NOMO-1 treated with DMSO at 0.1 percent for 48 hours (cell line): ENCODE measurements around the gene PLEKHG4B.
"Not testable (repeated sequence)": the region's sequence is repeated elsewhere in the genome, so short reads cannot be mapped to it uniquely, and the experiment has no call there.

Experiments used
- DNase-seq: peaks from one replicate; lab custom pipeline; 2025; ENCODE audit not compliant: unreplicated experiment; lab: John Stamatoyannopoulos, UW

Gene PLEKHG4B, protein sequence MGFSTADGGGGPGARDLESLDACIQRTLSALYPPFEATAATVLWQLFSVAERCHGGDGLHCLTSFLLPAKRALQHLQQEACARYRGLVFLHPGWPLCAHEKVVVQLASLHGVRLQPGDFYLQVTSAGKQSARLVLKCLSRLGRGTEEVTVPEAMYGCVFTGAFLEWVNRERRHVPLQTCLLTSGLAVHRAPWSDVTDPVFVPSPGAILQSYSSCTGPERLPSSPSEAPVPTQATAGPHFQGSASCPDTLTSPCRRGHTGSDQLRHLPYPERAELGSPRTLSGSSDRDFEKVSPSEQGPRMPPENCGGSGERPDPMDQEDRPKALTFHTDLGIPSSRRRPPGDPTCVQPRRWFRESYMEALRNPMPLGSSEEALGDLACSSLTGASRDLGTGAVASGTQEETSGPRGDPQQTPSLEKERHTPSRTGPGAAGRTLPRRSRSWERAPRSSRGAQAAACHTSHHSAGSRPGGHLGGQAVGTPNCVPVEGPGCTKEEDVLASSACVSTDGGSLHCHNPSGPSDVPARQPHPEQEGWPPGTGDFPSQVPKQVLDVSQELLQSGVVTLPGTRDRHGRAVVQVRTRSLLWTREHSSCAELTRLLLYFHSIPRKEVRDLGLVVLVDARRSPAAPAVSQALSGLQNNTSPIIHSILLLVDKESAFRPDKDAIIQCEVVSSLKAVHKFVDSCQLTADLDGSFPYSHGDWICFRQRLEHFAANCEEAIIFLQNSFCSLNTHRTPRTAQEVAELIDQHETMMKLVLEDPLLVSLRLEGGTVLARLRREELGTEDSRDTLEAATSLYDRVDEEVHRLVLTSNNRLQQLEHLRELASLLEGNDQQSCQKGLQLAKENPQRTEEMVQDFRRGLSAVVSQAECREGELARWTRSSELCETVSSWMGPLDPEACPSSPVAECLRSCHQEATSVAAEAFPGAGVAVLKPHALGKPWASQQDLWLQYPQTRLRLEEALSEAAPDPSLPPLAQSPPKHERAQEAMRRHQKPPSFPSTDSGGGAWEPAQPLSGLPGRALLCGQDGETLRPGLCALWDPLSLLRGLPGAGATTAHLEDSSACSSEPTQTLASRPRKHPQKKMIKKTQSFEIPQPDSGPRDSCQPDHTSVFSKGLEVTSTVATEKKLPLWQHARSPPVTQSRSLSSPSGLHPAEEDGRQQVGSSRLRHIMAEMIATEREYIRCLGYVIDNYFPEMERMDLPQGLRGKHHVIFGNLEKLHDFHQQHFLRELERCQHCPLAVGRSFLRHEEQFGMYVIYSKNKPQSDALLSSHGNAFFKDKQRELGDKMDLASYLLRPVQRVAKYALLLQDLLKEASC (N-terminal part only)

DNA sequence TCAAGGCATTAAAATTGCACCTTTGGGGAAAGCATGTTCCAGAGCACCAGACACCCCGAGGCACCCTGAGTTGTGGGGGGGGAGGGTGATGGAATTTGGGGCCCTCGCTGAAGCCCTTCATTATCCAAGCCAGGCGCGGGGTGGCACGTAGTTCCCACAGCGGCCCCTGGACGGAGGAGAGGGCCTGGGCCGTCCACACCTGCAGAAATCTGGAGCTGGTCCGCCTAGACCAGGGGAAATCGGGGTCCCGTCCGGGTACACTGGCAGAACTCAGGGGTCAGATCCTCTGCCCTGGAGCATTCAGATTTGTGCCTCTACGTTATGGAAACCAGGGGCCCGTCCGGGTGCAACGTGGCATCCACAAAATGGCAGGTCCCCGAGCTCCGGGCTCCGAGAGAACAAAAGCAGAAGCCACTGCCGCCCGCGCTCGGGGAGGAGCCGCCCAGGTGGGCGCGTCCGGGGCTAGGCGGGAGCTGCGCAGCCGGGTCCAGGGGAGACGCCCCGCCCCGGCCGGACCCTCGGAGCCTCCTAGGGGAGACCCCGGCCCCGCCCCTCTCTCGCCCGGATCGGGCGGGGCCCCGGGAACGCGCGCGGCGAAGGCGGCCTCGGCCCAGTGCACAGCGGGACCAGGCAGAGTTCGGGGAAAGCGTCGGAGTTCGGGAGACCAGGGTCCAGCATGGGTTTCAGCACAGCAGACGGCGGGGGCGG lies at the start of gene PLEKHG4B:
Gene PLEKHG4B (plus strand): TSS at position 613 of the 708 bp plus-strand sequence. CDS start 64 bp downstream, at position 677.
- DNase-seq, result no peak

DNA sequence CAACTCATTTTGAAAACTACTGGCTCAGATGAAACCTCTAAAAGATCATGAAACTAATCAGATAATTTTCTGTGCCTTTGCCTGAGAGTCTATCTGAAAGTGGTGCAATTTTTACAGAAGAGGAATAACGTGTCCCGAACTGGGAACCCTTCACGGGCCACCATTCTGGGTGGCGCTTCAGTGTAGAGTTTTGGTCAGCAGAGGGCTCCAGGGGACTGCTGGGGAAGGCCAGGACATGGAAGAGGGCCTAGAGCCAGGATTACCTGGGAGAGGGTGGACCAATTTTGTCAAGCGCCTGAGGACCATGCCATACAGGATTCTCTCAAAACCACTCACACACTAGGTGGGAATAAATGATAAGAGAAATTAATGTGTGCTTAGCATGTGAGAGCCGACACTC lies 49.7 kb upstream of the PLEKHG4B start:
- DNase-seq, result no peak

DNA sequence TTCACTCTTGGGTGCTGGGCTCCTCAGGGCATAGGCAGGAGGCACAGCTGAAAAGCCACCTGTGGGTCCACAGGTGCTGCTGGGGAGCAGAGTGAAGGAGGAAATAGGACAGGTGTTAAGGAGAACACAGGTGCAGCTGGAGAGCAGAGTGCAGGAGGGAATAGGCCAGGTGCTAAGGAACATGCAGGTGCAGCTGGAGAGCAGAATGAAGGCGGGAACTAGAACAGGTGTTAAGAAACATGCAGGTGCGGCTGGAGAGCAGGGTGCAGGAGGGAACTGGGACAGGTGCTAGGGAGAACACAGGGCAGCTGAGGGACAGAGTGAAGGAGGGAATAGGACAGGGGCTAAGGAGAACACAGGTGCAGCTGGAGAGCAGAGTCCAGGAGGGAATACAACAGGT lies 43.8 kb upstream of the PLEKHG4B start:
- no peak for DNase-seq

DNA sequence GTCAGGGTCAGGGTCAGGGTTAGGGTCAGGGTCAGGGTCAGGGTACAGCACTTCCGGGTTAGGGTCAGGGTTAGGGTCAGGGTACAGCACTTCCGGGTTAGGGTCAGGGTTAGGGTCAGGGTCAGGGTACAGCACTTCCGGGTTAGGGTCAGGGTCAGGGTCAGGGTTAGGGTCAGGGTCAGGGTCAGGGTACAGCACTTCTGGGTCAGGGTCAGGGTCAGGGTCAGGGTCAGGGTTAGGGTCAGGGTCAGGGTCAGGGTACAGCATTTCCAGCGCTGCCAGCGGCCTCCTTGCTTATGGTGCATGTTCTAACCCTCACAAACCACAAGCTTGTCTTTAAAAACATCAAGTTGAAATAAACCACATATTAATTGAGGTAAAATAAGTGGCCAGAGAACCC lies 42.4 kb upstream of the PLEKHG4B start:
- not testable (repeated sequence) for DNase-seq

DNA sequence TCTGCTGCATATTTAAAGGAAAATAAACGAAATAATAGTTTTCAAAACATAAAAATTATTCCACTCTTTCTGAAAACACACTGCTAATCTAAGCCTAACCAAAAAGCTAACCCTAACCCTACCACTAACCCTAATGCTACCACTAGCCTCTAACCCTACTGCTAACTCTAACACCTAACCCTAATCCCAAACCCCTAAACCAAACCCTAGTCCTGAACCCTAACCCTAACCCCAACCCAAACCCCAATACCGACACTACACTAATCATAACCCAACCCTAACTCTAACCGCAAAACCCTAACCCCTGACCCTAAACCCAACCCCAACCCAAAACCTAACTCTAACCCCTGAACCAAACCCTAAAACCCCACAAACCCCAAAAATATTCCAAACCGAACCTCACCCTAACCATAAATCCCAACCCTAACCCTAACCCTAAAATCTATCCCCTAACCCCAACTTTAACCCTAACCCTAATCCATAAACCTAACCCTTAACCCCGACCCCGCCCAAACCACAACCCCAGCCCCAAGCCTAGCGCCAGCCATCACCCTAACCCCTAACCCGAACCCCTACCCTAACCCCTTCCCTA lies 41.9 kb upstream of the PLEKHG4B start:
- DNase-seq, result no peak

DNA sequence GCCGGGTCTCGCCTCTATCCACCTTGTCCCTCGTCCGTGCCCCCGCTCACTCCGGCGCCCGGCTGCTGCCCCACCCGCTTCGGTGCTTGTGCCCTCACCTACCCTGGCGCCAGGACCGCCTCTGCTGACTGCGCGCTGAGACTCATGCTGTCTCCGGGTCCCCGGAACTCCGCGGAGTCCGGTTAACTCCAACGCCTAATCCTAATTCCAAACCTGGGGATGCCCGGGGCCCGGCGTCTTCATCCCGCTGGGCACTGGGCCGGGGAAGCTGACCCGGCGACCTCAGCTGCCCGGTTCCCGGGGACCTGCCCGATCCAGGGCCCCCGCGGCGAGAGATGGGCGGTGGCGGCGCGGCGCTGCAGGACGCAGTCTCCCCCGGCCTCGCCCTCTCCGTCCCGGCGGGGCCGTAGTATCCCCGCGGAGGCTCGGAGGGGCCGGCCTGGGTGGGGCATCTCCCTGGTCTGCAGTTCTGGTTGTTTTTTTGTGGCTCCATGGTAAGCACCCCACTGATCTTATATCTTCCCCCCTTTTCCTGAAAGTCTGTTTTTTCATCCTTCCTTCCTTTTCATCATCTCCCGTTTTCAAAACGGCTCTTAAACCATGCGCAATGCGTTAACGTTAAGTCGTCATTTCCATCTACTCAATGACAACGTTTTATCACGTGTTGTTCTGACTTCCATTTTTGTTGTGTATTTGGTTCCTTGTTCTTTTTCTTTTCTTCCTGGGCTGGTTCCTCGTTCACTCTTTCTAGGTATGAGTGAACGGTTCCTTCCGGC lies 41.1 kb upstream of the PLEKHG4B start:
- DNase-seq, result no peak

DNA sequence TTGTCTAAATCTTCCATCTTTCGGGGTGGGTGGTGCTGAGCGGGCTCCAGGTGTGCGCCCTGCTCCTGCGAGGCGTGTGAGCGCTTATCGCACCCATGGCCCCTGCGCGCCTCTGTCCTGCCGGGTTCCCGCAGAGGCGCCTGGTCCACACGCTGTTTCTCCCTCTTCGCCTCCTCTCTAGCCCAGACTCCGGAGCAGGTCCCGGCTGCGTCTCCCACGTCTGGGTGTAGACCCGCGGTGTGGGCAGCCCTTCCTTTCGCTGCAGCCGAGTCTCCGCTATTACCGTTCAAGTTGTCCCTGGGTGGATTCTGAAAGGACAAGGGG lies 40.5 kb upstream of the PLEKHG4B start:
- DNase-seq, result no peak

DNA sequence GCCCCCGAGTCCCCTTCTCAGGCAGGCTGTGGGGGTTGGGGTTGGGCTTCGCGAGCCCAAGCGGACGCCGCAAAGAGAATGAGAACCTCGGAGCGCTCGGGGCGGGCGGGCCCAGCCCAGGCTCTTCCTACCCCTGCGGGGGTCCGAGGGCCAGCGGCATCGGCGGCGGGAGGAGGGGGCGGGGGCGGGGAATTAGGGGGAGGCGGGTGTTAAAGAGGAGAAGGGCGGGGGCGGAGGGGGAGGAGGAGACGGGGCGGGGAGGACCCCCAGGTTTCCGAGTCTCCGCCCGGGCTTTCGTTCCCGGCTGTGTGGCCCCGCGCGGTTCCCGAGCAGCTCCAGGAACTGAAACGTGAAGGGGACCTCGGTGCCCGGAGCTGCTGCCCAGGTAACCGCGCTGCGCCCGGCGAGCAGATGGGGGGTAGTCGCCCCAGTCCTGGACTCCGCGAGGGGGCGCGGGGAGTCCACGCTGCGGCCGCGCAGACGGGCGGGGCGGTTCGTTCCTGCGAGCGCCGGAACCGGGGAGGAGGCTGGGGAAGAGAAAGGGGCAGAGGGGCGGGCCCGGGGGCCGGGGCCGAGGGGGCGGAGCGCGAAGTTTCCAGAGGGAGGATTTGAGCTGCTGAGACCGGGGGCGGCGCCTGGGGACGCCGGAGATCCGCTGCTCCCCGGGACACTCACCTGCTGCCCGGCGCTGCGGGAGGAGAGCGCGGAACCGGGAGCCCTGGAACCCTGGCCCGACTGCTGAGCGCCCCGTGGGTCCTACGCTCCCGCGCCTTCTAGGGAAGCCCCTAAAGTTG lies 38.4 kb upstream of the PLEKHG4B start:
- no peak for DNase-seq

DNA sequence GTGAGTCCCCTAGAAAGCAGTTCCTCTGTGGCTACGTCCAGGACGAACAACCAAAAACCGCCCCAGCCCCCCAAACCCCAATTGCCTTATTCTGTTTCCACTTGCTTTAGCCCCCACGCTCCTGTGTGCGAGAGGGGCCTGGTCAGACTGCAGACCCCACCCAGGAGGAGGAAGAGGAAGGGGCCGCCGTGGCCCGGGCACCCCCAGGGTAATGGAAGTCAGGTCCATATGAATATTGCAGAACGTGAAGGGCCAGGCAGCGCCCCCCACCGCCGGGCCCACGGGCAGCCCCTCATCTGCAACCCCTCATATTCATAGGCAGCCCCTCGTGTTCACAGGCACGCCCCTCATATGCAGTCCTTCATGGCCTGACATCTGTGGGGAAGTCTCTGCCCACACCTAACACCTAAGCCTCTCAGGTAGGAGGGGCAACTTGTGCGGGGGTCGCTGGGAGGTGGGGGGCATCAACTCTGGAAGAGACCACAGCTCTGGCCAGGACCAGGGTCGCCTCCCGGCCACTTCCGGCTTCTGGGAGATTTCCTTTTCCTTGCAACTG lies 37.7 kb upstream of the PLEKHG4B start:
- no peak for DNase-seq

DNA sequence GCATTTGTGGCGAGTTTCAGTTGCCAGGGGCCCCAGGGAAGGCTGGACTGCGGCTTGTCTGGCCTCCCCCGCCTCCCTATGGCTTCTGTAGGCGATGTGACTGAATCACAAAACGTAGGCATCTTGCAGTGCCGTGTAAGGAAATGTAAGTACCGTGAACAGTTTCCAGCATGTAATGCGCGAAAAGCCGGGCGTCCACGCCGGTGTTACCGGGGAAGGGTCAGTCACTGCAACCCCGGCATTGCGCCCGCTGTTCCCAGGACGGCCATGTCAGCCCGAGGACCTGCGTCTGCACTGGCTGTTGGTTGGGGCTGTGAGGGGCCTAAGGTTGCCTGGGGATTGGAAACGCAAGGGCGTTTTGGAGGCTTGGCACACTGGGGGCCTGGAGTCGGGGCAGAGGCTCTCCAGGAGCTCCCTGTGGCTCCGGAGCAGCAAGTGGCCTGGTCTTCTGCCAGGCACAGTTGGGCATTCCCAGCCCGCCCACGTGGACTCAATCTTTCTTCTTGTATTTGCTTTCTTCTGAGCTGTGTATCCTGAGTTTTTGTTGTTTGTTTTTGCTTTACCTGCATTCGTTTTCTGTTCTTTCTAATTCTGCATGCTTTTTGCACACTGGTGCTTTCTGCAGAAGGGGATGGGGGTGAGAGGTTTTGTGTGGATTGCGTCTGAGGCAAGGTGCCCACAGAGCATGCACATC lies 36.9 kb upstream of the PLEKHG4B start:
- DNase-seq, result no peak

DNA sequence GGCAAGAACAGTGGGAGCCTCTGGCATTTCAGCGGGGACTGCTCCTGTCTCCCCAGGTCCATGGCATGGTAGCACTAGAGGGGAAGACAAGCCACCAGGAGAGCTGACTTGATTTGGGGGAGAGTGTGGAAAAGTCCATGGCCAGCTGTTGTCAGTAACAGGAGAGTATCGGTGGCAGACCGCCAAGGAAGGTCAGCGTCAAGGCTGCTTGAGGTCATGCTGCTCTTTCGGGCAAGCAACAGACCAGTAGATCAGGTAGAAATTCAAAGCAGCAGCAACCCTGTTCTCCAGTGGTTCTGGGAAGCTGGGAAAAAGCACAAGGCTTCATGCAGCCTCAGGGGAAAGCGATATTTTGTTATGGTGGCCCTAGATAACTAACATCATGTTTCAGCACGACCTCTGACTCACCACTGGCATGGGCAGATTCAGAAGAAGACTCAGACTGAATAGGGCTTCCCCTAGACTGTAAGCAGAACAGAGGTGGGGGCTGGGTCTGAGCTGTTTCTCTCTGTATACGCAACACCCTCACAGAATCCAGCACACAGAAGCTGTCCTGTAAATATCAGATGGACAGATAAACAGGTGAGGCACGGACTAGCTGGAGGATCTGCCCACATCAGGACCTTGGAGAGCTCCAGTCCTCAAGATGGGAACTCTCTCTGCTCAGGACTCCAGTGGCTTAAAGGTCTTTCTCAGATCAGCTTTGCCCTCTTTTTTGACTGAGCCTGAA lies 35.2 kb upstream of the PLEKHG4B start:
- peak; percentile 17 for DNase-seq

DNA sequence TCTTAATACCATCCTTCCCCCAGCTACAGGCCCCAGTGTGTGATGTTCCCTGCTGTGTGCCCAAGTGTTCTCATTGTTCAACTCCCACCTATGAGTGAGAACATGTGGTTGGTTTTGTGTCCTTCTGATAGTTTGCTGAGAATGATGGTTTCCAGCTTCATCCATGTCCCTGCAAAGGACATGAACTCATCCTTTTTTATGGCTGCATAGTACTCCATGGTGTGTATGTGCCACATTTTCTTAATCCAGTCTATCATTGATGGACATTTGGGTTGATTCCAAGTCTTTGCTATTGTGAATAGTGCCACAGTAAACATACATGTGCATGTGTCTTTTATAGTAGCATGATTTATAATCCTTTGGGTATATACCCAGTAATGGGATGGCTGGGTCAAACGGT lies 31.7 kb upstream of the PLEKHG4B start:
- DNase-seq, result not testable (repeated sequence)

DNA sequence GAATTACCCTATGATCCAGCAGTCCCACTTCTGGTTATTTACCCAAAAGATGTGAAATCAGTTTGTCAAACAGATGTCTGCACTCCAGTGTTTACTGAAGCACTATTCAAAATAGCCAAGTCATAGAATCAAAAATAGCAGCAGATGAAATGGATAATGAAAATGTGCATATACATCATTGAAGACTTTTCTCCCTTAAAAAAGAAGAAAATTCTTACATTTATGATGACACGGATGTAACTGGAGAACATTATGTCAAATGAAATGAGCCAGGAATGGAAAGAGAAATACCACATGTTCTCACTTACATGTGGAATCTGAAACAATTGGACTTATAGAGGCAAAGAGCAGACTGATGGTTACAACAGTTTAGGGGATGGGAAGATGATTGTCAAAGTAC lies 21.5 kb upstream of the PLEKHG4B start:
- DNase-seq, result no peak

DNA sequence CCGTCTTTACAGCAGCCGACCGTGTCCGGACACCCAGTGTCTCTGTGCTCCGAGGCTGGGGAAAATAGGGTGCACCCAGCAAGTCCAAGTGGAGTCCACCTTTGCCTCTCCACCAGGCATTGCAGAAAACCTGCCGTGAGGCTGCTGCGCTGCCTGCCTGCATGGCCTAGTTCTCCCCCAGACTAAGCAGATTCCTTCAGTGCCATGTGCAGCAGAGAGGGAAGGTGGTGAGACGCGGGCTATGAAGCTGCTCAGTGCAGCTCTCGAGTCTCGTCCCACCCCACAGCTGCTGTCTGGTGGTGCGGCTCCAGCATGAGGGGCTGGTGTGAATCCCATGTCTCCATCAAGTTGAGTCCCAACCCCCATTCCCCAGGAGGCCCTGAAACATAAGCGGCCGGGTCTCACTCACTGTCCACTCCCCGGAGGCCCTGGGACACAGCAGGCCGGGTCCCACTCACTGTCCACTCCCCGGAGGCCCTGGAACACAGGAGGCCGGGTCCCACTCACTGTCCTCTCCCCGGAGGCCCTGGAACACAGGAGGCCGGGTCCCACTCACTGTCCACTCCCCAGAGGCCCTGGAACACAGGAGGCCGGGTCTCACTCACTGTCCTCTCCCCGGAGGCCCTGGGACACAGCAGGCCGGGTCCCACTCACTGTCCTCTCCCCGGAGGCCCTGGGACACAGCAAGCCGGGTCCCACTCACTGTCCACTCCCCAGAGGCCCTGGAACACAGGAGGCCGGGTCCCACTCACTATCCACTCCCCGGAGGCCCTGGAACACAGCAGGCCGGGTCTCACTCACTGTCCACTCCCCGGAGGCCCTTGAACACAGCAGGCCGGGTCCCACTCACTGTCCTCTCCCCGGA lies 19.4 kb upstream of the PLEKHG4B start:
- DNase-seq, result not testable (repeated sequence)

DNA sequence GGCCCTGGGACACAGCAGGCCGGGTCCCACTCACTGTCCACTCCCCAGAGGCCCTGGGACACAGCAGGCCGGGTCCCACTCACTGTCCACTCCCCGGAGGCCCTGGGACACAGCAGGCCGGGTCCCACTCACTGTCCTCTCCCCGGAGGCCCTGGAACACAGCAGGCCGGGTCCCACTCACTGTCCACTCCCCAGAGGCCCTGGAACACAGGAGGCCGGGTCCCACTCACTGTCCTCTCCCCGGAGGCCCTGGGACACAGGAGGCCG lies 18.9 kb upstream of the PLEKHG4B start:
- not testable (repeated sequence) for DNase-seq

DNA sequence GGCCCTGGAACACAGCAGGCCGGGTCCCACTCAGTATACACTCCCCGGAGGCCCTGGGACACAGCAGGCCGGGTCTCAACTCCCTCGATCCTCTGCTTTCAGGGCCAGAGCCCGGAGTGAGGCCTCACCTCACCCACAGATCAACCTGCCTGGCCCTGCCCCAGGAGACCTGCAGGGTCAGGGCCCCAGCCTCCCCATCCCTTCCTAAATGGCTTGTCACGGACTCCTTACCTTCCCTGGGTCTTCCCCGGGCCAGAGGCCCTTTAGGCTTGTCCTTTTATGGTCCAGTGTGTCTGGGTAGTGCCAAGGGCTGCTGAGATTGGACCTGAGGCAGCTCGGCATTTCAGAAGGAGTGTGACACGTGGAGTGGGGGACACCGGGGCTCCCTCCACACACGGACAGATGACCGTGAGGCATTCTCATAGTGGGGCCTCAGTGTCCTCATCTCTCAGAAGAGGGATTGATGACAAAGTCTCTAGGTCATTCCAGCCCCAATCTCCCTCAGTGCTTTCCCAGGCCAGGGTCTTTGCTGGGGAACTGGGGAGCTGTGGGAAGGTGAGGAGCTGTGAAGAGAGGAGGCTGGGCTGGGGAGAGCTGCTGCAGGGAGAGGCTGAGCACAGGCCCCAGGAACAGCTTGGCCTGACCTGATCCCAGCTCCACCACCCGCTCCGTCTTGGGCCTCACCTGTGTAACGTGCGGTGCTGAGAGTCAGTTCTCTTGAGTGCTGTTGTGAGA lies 18.0 kb upstream of the PLEKHG4B start:
- no peak for DNase-seq
